GM19025 (cell line): ENCODE data around the gene GIGYF2.
"Not testable (repeated sequence)": the region's sequence is repeated elsewhere in the genome, so short reads cannot be mapped to it uniquely, and the experiment has no call there.

Source experiments
- ATAC-seq: cut with Tn5 transposase; IDR thresholded peaks from one replicate; pipeline ENCODE4 v1.9.1; 2021; ENCODE audit warnings: mild to moderate bottlenecking, low read depth, moderate library complexity; ENCODE audit not compliant: unreplicated experiment

GIGYF2 gene

GRCh38 chr2:232906867-232907717 lies 210.0 kb downstream of the GIGYF2 start:
- ATAC-seq: not testable (repeated sequence)

- not testable (repeated sequence) for ATAC-seq
Observed at GRCh38 chr2:232907718-232908085, 210.6 kb downstream of the GIGYF2 start.

DNA sequence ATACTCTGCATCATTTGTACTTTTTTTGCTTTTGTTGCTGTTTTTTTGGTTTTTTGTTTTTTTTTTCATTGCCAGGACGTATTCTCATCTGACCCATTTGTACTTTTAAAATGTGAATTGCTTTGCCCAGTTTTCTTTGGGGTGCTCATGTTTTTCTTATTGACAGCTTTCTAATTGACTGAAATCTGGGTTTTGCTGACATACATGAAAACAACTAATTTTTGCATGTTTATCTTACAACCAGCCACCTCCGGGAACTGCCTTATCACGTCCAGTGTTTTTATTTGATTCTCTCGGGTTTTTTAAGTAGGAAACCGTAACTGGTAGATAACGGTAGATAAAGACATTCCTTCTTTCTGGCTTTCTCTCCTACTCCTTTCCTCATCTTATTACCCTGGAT lies 211.6 kb downstream of the GIGYF2 start:
- no peak for ATAC-seq
